Measurements from ENCODE around the gene TFEB. TPM values are rescaled to one million over a fixed set of nuclear protein-coding genes. Genes with fewer than 3 reads are reported as not detected.

The TFEB gene
- total RNA-seq, 1 donor from 2014 or later = 35.5 TPM

GRCh38 chr6:41651246-41651961 lies 84.0 kb downstream of the TFEB start:
- intact Hi-C loops (cut with DNase I) = no loop called here
- DNase-seq (ENCODE audit: low spot score) (peak; percentile 50), ATAC-seq (no peak)

GRCh38 chr6:41650120-41650519 lies 85.3 kb downstream of the TFEB start:
- no peak for ATAC-seq
- intact Hi-C loops (cut with DNase I) = no loop called here
- DNase-seq (ENCODE audit: low spot score) = peak; percentile 28

- peak; percentile 46 for DNase-seq (ENCODE audit: low spot score)
- intact Hi-C loops (cut with DNase I) = no loop called here
Measured at GRCh38 chr6:41649596-41649995, 85.8 kb downstream of the TFEB start.

GRCh38 chr6:41648921-41649320 lies 86.5 kb downstream of the TFEB start:
- no peak for ATAC-seq
- DNase-seq (ENCODE audit: low spot score) = peak; percentile 35
- intact Hi-C loops (cut with DNase I) = no loop called here

More at GRCh38 chr6:41649596-41649995, 85.8 kb downstream of the TFEB start:
- ATAC-seq = no peak

- intact Hi-C loops (cut with DNase I) = no loop called here
- DNase-seq (ENCODE audit: low spot score) (no peak), ATAC-seq (no peak)
Measured at GRCh38 chr6:41648070-41648585, 87.3 kb downstream of the TFEB start.

GRCh38 chr6:41647061-41647511 lies 88.3 kb downstream of the TFEB start:
- intact Hi-C loops (cut with DNase I) = no loop called here
- peak; percentile 61 for ATAC-seq

GRCh38 chr6:41646026-41646795 lies 89.2 kb downstream of the TFEB start:
- intact Hi-C loops (cut with DNase I) = no loop called here
- peak; percentile 42 for DNase-seq (ENCODE audit: low spot score)
- no peak for ATAC-seq

More at GRCh38 chr6:41647061-41647511, 88.3 kb downstream of the TFEB start:
- DNase-seq (ENCODE audit: low spot score) = peak; percentile 63

GRCh38 chr6:41645007-41645618 lies 90.3 kb downstream of the TFEB start:
- DNase-seq (ENCODE audit: low spot score) = peak; percentile 42
- intact Hi-C loops (cut with DNase I) = no loop called here
- ATAC-seq = no peak

- intact Hi-C loops (cut with DNase I) = no loop called here
- no peak for DNase-seq (ENCODE audit: low spot score)
- ATAC-seq = no peak
Measured at GRCh38 chr6:41644297-41644879, 91.0 kb downstream of the TFEB start.

GRCh38 chr6:41643899-41644269 lies 91.5 kb downstream of the TFEB start:
- intact Hi-C loops (cut with DNase I) = no loop called here
- ATAC-seq (no peak), DNase-seq (ENCODE audit: low spot score) (no peak)

GRCh38 chr6:41642960-41643898 lies 92.2 kb downstream of the TFEB start:
- DNase-seq (ENCODE audit: low spot score) (peak; percentile 26), ATAC-seq (no peak)
- intact Hi-C loops (cut with DNase I) = no loop called here

GRCh38 chr6:41642090-41642959 lies 93.1 kb downstream of the TFEB start:
- ATAC-seq = no peak
- intact Hi-C loops (cut with DNase I) = no loop called here

GRCh38 chr6:41641352-41641925 lies 94.0 kb downstream of the TFEB start:
- no peak for ATAC-seq
- DNase-seq (ENCODE audit: low spot score) = peak; percentile 45
- intact Hi-C loops (cut with DNase I) = no loop called here

More at GRCh38 chr6:41642090-41642959, 93.1 kb downstream of the TFEB start:
- DNase-seq (ENCODE audit: low spot score) = peak; percentile 37

- intact Hi-C loops (cut with DNase I) = no loop called here
- ATAC-seq (no peak), DNase-seq (ENCODE audit: low spot score) (no peak)
Measured at GRCh38 chr6:41640426-41640825, 95.0 kb downstream of the TFEB start.

GRCh38 chr6:41639809-41640371 lies 95.5 kb downstream of the TFEB start:
- intact Hi-C loops (cut with DNase I) = no loop called here
- ATAC-seq (no peak), DNase-seq (ENCODE audit: low spot score) (no peak)

GRCh38 chr6:41638935-41639808 lies 96.2 kb downstream of the TFEB start:
- intact Hi-C loops (cut with DNase I) = no loop called here
- peak; percentile 74 for ATAC-seq
- peak; percentile 71 for DNase-seq (ENCODE audit: low spot score)
